Lung (tissue), 12 donors: Measurements from ENCODE around the gene NAP1L1. TPM values are rescaled to one million over a fixed set of nuclear protein-coding genes. Genes with fewer than 3 reads are reported as not detected.

ENCODE experiments used
- ATAC-seq: fragments of 200-7000 bp; cut with Tn5 transposase; one replicate; pipeline ENCODE4 v1.9.1; 2020; ENCODE audit warnings: moderate number of reproducible peaks; ENCODE audit not compliant: insufficient read depth, low FRiP score
- DNase-seq, 3 donors: peaks; one replicate each; pipeline ENCODE4 v3.0.0-alpha.2; 2013 to 2017
- H3K27ac ChIP-seq, 2 donors: one replicate each; pipeline ENCODE4 v1.5.1; 2013; ENCODE audit warnings: mild to moderate bottlenecking in 2 of 2, moderate library complexity in 2 of 2, control low read depth in 1 of 2, inconsistent platforms in 1 of 2, low read depth in 1 of 2, low read length in 1 of 2
- H3K27me3 ChIP-seq, 3 donors: one replicate each; pipeline ENCODE4 v1.5.1; 2013; ENCODE audit warnings: low read length in 2 of 3; ENCODE audit not compliant: control insufficient read depth in 3 of 3, insufficient read depth in 3 of 3
- H3K36me3 ChIP-seq, 4 donors: one replicate each; pipeline ENCODE4 v1.5.1; 2013; ENCODE audit warnings: low read length in 4 of 4, mild to moderate bottlenecking in 1 of 4, moderate library complexity in 1 of 4; ENCODE audit not compliant: control insufficient read depth in 4 of 4, insufficient read depth in 4 of 4
- H3K4me1 ChIP-seq, 5 donors: one replicate each; pipeline ENCODE4 v1.5.1; 2013; ENCODE audit warnings: low read length in 5 of 5, mild to moderate bottlenecking in 2 of 5, moderate library complexity in 1 of 5; ENCODE audit not compliant: control insufficient read depth in 5 of 5, insufficient read depth in 5 of 5
- H3K4me3 ChIP-seq: one replicate; pipeline ENCODE4 v1.5.1; 2013; ENCODE audit warnings: mild to moderate bottlenecking, control low read depth, moderate library complexity
- H3K9ac ChIP-seq, 2 donors: one replicate each; pipeline ENCODE4 v1.5.1; 2013; ENCODE audit warnings: low read length in 2 of 2, control low read depth in 1 of 2; ENCODE audit not compliant: insufficient read depth in 1 of 2
- H3K9me3 ChIP-seq, 4 donors: one replicate each; pipeline ENCODE4 v1.5.1; 2013; ENCODE audit warnings: low read length in 3 of 4, mild to moderate bottlenecking in 1 of 4, moderate library complexity in 1 of 4; ENCODE audit not compliant: control insufficient read depth in 4 of 4, insufficient read depth in 3 of 4
- CTCF ChIP-seq: IDR thresholded peaks from 2 replicates; pipeline ENCODE4 v1.5.1; 2012; ENCODE audit warnings: mild to moderate bottlenecking; ENCODE audit errors: control extremely low read depth, extremely low read depth
- WGBS, 2 donors: extraction: QIAGEN DNeasy Blood & Tissue Kit; methylation state at CpG; one replicate each; pipeline ENCODE4 v1.1.7; 2013; 5-methylcytosine and 5-hydroxymethylcytosine counted together
- polyA plus RNA-seq, 2 donors: library from polyadenylated mRNA; stranded (reverse); fragments of 200-250 nt; gene quantifications; one replicate each; pipeline ENCODE4 v1.2.1, GENCODE V29; 2013
- total RNA-seq, 2 donors: library from RNA; depleted of rRNA in 1 of 2; stranded (reverse); fragments of >200 nt in 1 of 2; gene quantifications; one replicate each; pipeline ENCODE4 v1.2.1, GENCODE V29; 2014 to 2021
- donor health status: control.
- donor health status: control.
- donor health status: Bipolar disorder and iron deficiency.
- donor health status: healthy.
- donor health status: DM: yes; HTN: yes; CAD: no.

NAP1L1 gene
- total and polyA plus RNA-seq, 4 donors, result 268 to 515 (median 322) TPM

- peaks cover 0 to 6% (median 0%) of the 10 kb centered on the region in 4 donors for H3K9me3 ChIP-seq
- no peaks in the 10 kb centered on the region for H3K27me3 ChIP-seq
Measured at GRCh38 chr12:76080017-76080728, 4.3 kb downstream of the NAP1L1 start.

GRCh38 chr12:76078748-76079147 is 5.7 kb downstream of the NAP1L1 start:
- WGBS, 2 donors, result 81 to 87% methylated on average over 2 of the region's 2 CpGs
- DNase-seq, result no peak

More at GRCh38 chr12:76080017-76080728, 4.3 kb downstream of the NAP1L1 start:
- DNase-seq (peak in 1 of 3 donors; percentile 33), ATAC-seq (no peak)
- peaks cover 0 to 14% (median 6%) of the 10 kb centered on the region in 5 donors for H3K4me1 ChIP-seq
- peaks cover 0 to 15% (median 2%) of the 10 kb centered on the region in 4 donors for H3K36me3 ChIP-seq
- 80 to 90% methylated on average over 2 of the region's 2 CpGs for WGBS, 2 donors
- no peak overlapping the region for H3K27ac ChIP-seq
- no peak for TF ChIP-seq CTCF
- no peak overlapping the region for H3K9ac ChIP-seq
- no peak overlapping the region for H3K4me3 ChIP-seq

GRCh38 chr12:76075448-76075847 is 9.0 kb downstream of the NAP1L1 start:
- WGBS, 2 donors, result 90 to 92% methylated on average over 1 of the region's 1 CpG
- Histone ChIP-seq H3K4me3 (no peak overlapping the region), H3K27me3 (no peaks in the 10 kb centered on the region), H3K9me3 (peaks cover 0 to 6% (median 0%) of the 10 kb centered on the region in 4 donors), H3K4me1 (peaks cover 0 to 28% (median 0%) of the 10 kb centered on the region in 5 donors), H3K36me3 (peaks cover 1 to 20% (median 4%) of the 10 kb centered on the region in 4 donors), H3K27ac (no peak overlapping the region), H3K9ac (no peak overlapping the region)
- no peak for TF ChIP-seq CTCF
- ATAC-seq (no peak), DNase-seq (no peak)

More at GRCh38 chr12:76078748-76079147, 5.7 kb downstream of the NAP1L1 start:
- Histone ChIP-seq H3K4me3 (no peak overlapping the region), H3K9ac (no peak overlapping the region), H3K27ac (no peak overlapping the region), H3K9me3 (peaks cover 0 to 6% (median 0%) of the 10 kb centered on the region in 4 donors), H3K27me3 (no peaks in the 10 kb centered on the region), H3K4me1 (peaks cover 0 to 16% (median 6%) of the 10 kb centered on the region in 5 donors), H3K36me3 (peaks cover 0 to 11% (median 2%) of the 10 kb centered on the region in 4 donors)
- ATAC-seq, result no peak
- TF ChIP-seq CTCF, result no peak
